HUES6 (cell line): ENCODE results near the gene TPI1.
A peak's percentile ranks its signal among the peaks of the same experiment; 100 is the strongest.

Source experiments
- H3K27ac ChIP-seq: 2 replicates; pipeline ENCODE4 v1.7.0; 2013; ENCODE audit warnings: low read depth, mild to moderate bottlenecking, low read length, inconsistent platforms
- H3K27me3 ChIP-seq: 2 replicates; pipeline ENCODE4 v1.6.1; 2013; ENCODE audit warnings: low read length; ENCODE audit not compliant: control insufficient read depth, insufficient read depth
- H3K36me3 ChIP-seq: 2 replicates; pipeline ENCODE4 v1.6.1; 2013; ENCODE audit warnings: low read length; ENCODE audit not compliant: control insufficient read depth, insufficient read depth
- H3K4me1 ChIP-seq: 2 replicates; pipeline ENCODE4 v1.6.1; 2013; ENCODE audit warnings: low read length; ENCODE audit not compliant: control insufficient read depth, insufficient read depth
- H3K4me3 ChIP-seq: 2 replicates; pipeline ENCODE4 v1.5.1; 2013; ENCODE audit warnings: low read depth, low read length
- H3K9ac ChIP-seq: one replicate; pipeline ENCODE4 v1.6.1; 2013; ENCODE audit warnings: mild to moderate bottlenecking, low read length
- H3K9me3 ChIP-seq: 2 replicates; pipeline ENCODE4 v1.6.1; 2013; ENCODE audit warnings: low read depth, low read length; ENCODE audit not compliant: control insufficient read depth, insufficient read depth

TPI1 gene

DNA sequence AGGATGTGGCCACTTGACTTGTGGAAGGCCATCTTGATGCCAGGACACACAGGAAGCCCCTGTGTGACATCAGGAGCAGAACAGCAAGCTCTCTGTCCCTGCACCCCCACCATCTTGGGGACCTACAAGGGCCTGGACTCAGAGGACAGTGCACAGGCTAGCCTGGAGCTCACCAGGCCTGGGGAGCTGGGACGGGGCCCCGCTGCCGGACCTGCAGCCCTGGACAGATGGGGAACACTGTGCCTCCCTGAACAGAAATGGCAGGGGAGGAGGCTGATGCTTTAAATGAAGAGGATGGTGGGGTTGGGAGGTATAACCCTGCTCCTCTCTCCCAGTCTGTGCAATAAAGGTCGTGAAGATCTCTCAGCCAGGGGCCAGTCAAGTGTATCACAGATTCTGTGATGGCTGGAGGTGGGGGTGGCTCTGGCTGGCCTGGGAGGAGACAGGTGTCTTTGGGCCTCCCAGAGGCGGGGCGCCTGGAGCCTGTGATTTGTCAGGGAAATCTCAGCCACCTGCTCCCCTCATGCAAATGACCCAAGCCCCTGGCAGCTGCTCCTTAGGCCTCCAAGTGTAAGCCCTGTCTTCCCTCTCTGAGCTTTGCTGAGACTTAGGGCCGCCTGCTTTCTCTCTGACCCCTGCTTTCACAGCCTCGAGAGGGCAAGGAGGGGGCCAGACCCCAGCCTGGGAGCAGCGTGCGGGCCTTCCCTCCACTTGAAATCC lies 27.7 kb upstream of the TPI1 start:
- Histone ChIP-seq H3K9ac (no peak overlapping the region), H3K4me1 (0 out of 2 replicates have a peak, but pooled peaks cover 2% of the 10 kb centered on the region), H3K4me3 (no peak overlapping the region), H3K36me3 (peaks cover 68% of the 10 kb centered on the region), H3K27ac (no peak overlapping the region), H3K27me3 (no peaks in the 10 kb centered on the region), H3K9me3 (no peaks in the 10 kb centered on the region)

DNA sequence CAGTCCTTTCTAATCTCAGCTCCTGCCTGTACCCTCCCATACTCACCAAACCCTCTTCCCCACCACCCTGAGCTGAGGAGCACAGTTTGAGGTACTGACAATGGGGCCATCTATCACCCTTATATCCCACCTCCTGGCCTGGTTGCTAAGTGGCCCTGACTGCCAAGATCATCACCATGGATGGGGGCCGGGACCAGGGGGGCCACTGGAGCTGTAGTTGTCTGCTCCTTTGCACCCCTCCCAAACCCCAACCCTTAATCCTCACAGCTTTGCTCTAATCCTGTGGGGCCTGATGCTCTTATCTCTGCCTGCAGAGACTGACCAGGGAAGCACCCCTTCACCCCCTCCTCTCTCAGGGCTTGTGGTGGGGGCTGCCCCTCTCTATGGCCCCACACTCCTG lies 27.0 kb upstream of the TPI1 start:
- H3K27me3 ChIP-seq = no peaks in the 10 kb centered on the region
- no peak overlapping the region for H3K9ac ChIP-seq
- H3K9me3 ChIP-seq = no peaks in the 10 kb centered on the region
- H3K36me3 ChIP-seq = peaks cover 70% of the 10 kb centered on the region
- no peak overlapping the region for H3K27ac ChIP-seq
- H3K4me3 ChIP-seq = no peak overlapping the region
- H3K4me1 ChIP-seq = 0 out of 2 replicates have a peak, but pooled peaks cover 2% of the 10 kb centered on the region

DNA sequence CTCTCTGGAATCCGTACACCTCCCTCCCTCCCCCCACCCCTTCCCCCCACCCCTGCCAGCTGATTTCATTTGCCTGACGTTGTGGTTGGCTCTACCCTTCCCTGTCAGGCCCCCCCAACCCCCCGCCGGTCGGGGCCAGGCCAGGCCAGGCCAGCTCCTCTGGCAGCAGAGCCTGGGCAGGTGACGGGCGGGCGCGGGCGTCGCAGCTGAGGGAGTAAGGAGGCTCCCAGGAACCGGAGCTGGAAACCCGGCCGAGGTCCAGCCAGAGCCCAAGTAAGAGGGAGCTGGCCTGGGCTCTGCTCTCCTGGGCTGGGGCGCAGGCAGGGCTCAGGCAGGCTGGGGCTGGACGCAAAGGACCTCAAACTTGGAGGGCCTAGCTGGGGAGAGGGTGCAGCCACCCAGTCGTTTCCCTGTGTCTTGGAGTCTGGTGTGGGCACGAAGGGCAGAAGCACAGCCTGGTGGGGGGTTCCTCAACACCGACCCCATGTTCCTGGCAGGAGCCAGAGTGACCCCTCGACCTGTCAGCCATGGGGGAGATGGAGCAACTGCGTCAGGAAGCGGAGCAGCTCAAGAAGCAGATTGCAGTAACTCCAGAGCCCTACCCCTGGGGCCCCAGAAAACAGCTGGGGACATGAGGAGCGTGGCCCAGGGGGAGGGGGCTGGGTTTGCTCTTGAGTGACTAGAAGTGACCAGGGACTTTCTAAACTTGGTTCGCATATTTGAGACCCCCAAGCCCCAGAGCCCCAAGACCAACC lies 26.4 kb upstream of the TPI1 start, which contains the start of gene GNB3:
Gene GNB3, plus strand, starts transcription at position 165 of the 755 bp plus-strand sequence. Its CDS starts 363 bp downstream, at position 528.
- H3K27ac ChIP-seq = no peak within 1 kb of the TSS
- no peak within 1 kb of the TSS for H3K9ac ChIP-seq
- peaks cover 76% of the 10 kb centered on the region for H3K36me3 ChIP-seq
- 0 out of 2 replicates have a peak, but pooled peaks cover 2% of the 10 kb centered on the region for H3K4me1 ChIP-seq
- H3K9me3 ChIP-seq = no peaks in the 10 kb centered on the region
- no peaks in the 10 kb centered on the region for H3K27me3 ChIP-seq
- H3K4me3 ChIP-seq = no peak within 1 kb of the TSS

DNA sequence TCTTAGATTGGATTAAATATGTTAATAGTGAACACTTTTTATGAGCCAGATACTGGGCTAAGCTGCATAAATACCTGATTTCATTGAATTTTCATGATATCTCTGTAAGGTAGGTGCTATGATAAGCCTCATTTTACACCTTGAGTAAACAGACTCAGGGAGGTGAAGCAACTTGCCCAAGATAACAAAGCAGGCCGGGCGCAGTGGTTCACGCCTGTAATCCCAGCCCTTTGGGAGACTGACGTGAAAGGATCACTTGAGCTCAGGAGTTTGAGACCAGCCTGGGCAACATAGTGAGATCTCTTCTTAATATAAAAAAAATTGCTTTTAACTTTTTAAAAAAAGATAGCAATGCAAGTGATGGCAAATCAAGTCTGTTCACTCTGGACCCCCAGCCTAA lies 25.3 kb upstream of the TPI1 start:
- Histone ChIP-seq H3K36me3 (peaks cover 77% of the 10 kb centered on the region), H3K4me3 (no peak overlapping the region), H3K4me1 (0 out of 2 replicates have a peak, but pooled peaks cover 2% of the 10 kb centered on the region), H3K9me3 (no peaks in the 10 kb centered on the region), H3K9ac (no peak overlapping the region), H3K27me3 (no peaks in the 10 kb centered on the region), H3K27ac (no peak overlapping the region)

DNA sequence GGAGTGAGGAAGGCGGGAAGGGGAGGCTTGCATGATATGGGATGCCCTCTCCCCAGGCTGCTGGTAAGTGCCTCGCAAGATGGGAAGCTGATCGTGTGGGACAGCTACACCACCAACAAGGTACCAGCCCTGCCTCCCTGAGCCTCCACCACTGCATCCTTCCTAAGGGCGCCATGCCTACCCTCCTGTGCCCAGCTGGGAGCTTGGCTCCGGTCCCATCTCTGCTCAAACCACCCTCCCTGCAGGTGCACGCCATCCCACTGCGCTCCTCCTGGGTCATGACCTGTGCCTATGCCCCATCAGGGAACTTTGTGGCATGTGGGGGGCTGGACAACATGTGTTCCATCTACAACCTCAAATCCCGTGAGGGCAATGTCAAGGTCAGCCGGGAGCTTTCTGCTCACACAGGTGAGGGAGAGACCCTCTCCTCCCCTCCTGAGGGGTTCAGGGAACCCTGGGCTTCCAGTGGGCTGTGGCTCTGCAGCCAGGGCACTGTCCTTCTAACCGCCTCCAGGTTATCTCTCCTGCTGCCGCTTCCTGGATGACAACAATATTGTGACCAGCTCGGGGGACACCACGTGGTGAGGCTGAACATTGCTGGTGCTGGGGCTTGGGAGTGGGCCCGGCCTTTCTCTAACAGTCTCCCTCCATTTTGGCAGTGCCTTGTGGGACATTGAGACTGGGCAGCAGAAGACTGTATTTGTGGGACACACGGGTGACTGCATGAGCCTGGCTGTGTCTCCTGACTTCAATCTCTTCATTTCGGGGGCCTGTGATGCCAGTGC lies 24.0 kb upstream of the TPI1 start:
- Histone ChIP-seq H3K9me3 (no peaks in the 10 kb centered on the region), H3K36me3 (peaks cover 75% of the 10 kb centered on the region), H3K9ac (no peak overlapping the region), H3K4me3 (no peak overlapping the region), H3K4me1 (0 out of 2 replicates have a peak, but pooled peaks cover 2% of the 10 kb centered on the region), H3K27me3 (no peaks in the 10 kb centered on the region), H3K27ac (no peak overlapping the region)

DNA sequence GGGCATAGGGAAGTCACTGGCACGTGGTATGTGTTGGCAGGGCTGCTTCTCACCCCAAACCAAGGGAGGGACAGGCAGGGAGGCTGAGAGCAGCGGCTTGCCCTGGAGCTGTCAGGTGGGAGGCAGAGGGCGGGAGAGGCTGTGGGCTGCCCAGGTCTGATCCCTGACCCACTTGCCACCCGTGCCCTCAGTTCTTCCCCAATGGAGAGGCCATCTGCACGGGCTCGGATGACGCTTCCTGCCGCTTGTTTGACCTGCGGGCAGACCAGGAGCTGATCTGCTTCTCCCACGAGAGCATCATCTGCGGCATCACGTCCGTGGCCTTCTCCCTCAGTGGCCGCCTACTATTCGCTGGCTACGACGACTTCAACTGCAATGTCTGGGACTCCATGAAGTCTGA lies 21.9 kb upstream of the TPI1 start:
- no peaks in the 10 kb centered on the region for H3K27me3 ChIP-seq
- no peaks in the 10 kb centered on the region for H3K9me3 ChIP-seq
- H3K4me3 ChIP-seq = no peak overlapping the region

DNA sequence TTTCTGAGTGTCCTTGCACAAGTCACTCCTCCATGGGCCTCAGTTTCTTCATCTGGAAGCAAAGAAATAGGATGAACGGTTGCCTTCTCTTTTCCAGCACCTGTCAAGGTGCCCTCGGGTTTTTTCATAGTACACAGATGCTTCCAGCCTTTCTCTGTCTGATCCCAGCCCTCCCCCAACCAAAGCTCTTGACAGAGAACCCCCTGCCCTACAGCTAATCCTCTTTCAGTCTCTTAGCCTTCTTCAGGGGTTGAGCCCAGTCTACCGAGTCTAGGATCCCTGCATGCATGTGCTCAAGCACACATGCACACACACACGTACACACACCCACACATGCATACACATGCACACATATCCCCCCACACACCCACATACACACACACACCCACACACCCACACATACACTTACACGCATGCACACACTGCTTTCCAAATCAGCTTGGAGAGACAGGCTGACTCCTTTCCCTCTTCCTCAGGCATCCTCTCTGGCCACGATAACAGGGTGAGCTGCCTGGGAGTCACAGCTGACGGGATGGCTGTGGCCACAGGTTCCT lies 20.9 kb upstream of the TPI1 start:
- no peak overlapping the region for H3K9ac ChIP-seq
- H3K9me3 ChIP-seq = no peaks in the 10 kb centered on the region
- H3K27ac ChIP-seq = no peak overlapping the region
- H3K4me3 ChIP-seq = no peak overlapping the region
- H3K36me3 ChIP-seq = peaks cover 75% of the 10 kb centered on the region
- no peaks in the 10 kb centered on the region for H3K27me3 ChIP-seq
- 0 out of 2 replicates have a peak, but pooled peaks cover 6% of the 10 kb centered on the region for H3K4me1 ChIP-seq

More for the DNA sequence above, 21.9 kb upstream of the TPI1 start:
- Histone ChIP-seq H3K9ac (no peak overlapping the region), H3K27ac (no peak overlapping the region), H3K4me1 (0 out of 2 replicates have a peak, but pooled peaks cover 5% of the 10 kb centered on the region), H3K36me3 (peaks cover 75% of the 10 kb centered on the region)

DNA sequence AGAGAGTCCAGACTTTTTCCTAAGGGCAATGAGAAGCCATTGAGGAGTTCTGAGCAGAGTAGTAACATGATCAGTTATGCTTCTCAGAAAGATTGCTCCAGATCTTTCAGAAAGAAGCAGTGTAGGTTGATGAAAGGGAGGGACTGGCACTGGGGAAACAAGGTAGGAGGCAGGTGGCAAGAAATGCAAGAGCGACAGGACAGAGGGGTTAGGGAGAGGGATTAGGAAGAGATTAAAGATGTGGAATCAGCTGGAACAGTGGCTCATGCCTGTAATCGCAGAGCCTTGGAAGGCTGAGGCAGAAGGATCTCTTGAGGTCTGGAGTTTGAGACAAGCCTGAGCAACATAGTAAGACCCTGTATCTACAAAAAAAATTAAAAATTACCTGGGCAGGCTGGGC lies 19.7 kb upstream of the TPI1 start:
- H3K27ac ChIP-seq = no peak overlapping the region
- H3K4me3 ChIP-seq = no peak overlapping the region

DNA sequence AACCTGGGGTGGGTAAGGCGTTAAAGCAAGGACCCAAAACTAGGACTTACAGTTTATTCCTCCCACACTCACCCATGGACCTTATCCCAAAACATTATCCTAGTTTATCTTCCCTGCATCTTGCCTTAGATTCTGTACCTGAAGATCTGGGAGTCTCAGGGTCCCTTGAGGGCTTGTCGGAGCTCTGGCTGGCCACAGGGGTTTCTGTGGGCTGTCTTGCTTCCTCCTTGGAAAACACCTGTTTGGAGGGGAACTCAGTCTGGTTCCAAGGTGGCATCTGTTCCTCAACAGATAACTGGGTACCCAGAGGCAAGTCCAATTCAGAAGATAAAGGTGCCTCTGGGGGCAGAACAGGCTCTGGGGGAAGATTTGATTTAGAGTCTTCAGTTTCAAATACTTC lies 17.9 kb upstream of the TPI1 start:
- Histone ChIP-seq H3K9ac (no peak overlapping the region), H3K27me3 (no peaks in the 10 kb centered on the region), H3K4me1 (peaks cover 12% of the 10 kb centered on the region), H3K27ac (no peak overlapping the region), H3K9me3 (no peaks in the 10 kb centered on the region), H3K4me3 (no peak overlapping the region), H3K36me3 (peaks cover 57% of the 10 kb centered on the region)

More for the DNA sequence above, 19.7 kb upstream of the TPI1 start:
- H3K27me3 ChIP-seq = no peaks in the 10 kb centered on the region
- H3K4me1 ChIP-seq = 0 out of 2 replicates have a peak, but pooled peaks cover 6% of the 10 kb centered on the region
- peaks cover 67% of the 10 kb centered on the region for H3K36me3 ChIP-seq
- no peak overlapping the region for H3K9ac ChIP-seq
- no peaks in the 10 kb centered on the region for H3K9me3 ChIP-seq

DNA sequence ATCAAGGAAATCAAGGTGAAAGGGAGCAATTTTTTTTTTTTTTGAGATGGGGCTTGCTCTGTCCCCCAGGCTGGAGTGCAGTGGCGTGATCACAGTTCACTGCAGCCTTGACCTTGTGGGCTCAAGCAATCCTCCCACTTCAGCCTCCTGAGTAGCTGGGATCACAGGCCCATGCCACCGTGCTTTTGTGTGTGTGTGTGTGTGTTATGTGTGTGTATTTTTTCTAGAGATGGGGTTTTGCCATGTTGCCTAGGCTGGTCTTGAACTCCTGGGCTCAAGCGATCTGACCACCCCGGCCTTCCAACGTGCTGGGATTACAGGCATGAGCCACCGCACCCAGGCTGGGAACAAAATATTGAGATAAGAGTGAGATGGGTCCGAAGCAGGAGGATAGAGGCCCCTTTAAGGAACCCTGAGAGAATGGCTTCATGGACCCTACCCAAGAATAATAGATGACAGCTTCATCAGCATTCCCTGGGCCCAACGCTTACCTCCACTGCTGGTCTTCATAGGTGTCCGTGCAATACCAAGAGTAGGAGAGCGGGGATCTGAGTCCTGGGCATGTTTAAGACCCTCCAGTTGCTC lies 17.3 kb upstream of the TPI1 start:
- Histone ChIP-seq H3K27ac (no peak overlapping the region), H3K9me3 (no peaks in the 10 kb centered on the region), H3K36me3 (peaks cover 51% of the 10 kb centered on the region), H3K27me3 (no peaks in the 10 kb centered on the region), H3K9ac (peak overlapping the region; percentile 76), H3K4me1 (peaks cover 12% of the 10 kb centered on the region), H3K4me3 (peak overlapping the region; percentile 83)
